Naive B cell (primary cell): ENCODE data around the gene DONSON. TPM values are rescaled to one million over a fixed set of nuclear protein-coding genes. Genes with fewer than 3 reads are reported as not detected.

Experiments used
- ATAC-seq, 2 donors: fragments of 150-1000 bp; cut with Tn5 transposase; 2 replicates each; pipeline ENCODE4 v1.10.0; 2021; ENCODE audit warnings: low read depth in 2 of 2, mild to moderate bottlenecking in 2 of 2, moderate library complexity in 2 of 2
- DNase-seq: peaks from one replicate; pipeline ENCODE4 v3.0.0; 2022
- H3K27ac Mint-ChIP-seq, 6 donors: one replicate each; pipeline ENCODE4 v1.8.0; 2020 to 2022; ENCODE audit warnings: mild to moderate bottlenecking in 6 of 6, mixed read lengths in 6 of 6, moderate library complexity in 5 of 6, inconsistent platforms in 2 of 6
- H3K27me3 Mint-ChIP-seq, 3 donors: one replicate each; pipeline ENCODE4 v1.8.0; 2021 to 2022; ENCODE audit warnings: mixed read lengths in 3 of 3, mild to moderate bottlenecking in 1 of 3
- H3K36me3 Mint-ChIP-seq, 2 donors: one replicate each; pipeline ENCODE4 v1.8.0; 2020 to 2022; ENCODE audit warnings: mixed read lengths in 2 of 2, inconsistent platforms in 1 of 2, mild to moderate bottlenecking in 1 of 2
- H3K4me1 Mint-ChIP-seq, 3 donors: one replicate each; pipeline ENCODE4 v1.8.0; 2020 to 2022; ENCODE audit warnings: mixed read lengths in 3 of 3, inconsistent platforms in 1 of 3, mild to moderate bottlenecking in 1 of 3, moderate library complexity in 1 of 3
- H3K4me3 Mint-ChIP-seq, 8 donors: one replicate each; pipeline ENCODE4 v1.8.0; 2020 to 2022; ENCODE audit warnings: mild to moderate bottlenecking in 8 of 8, mixed read lengths in 8 of 8, moderate library complexity in 8 of 8, inconsistent platforms in 2 of 8
- H3K9me3 Mint-ChIP-seq, 7 donors: one replicate each; pipeline ENCODE4 v1.8.0; 2020 to 2022; ENCODE audit warnings: mixed read lengths in 7 of 7, mild to moderate bottlenecking in 5 of 7, inconsistent platforms in 2 of 7, moderate library complexity in 1 of 7
- polyA plus RNA-seq, 6 donors: library from polyadenylated mRNA; unstranded; fragments of 300-500 nt; fragmentation: Illumina TruSeq; gene quantifications; one replicate each; pipeline ENCODE4 v1.2.3, GENCODE V29; 2021; ENCODE audit warnings: low read depth in 6 of 6

DONSON gene
- polyA plus RNA-seq, 6 donors from 2014 or later = 1.2 to 2.4 (median 2.1) TPM; not detected in 1

GRCh38 chr21:33542640-33543504 is 45.6 kb downstream of the DONSON start, which contains the start of gene SON:
SON (plus strand) TSS chr21:33543038; CDS start chr21:33543093, 55 bp downstream.
- Mint-ChIP-seq H3K4me1 (peaks cover 23 to 49% (median 46%) of the 10 kb centered on the region in 3 donors), H3K36me3 (peaks cover 0 to 14% of the 10 kb centered on the region in 2 donors), H3K27ac (peak within 1 kb of the TSS; percentile 98 to 100 (median 100)), H3K9me3 (no peaks in the 10 kb centered on the region), H3K27me3 (no peaks in the 10 kb centered on the region), H3K4me3 (peak within 1 kb of the TSS; percentile 91 to 100 (median 99))
- DNase-seq (peak; percentile 98), ATAC-seq (peak; percentile 82 to 86)

GRCh38 chr21:33541756-33542639 is 46.5 kb downstream of the DONSON start, which contains the start of gene GART:
GART (minus strand) TSS chr21:33542117; CDS start chr21:33539315, 2,802 bp downstream.
- peak within 1 kb of the TSS; percentile 91 to 100 (median 99) for H3K4me3 Mint-ChIP-seq
- H3K36me3 Mint-ChIP-seq = peaks cover 7 to 23% of the 10 kb centered on the region in 2 donors
- no peaks in the 10 kb centered on the region for H3K27me3 Mint-ChIP-seq
- H3K27ac Mint-ChIP-seq = peak within 1 kb of the TSS; percentile 98 to 100 (median 100)
- ATAC-seq (peak; percentile 60 to 64), DNase-seq (peak; percentile 88)
- peaks cover 29 to 52% (median 49%) of the 10 kb centered on the region in 3 donors for H3K4me1 Mint-ChIP-seq
- no peaks in the 10 kb centered on the region for H3K9me3 Mint-ChIP-seq

GRCh38 chr21:33541105-33541711 is 47.3 kb downstream of the DONSON start:
- ATAC-seq (no peak), DNase-seq (no peak)
- peaks cover 9 to 26% of the 10 kb centered on the region in 2 donors for H3K36me3 Mint-ChIP-seq
- no peaks in the 10 kb centered on the region for H3K27me3 Mint-ChIP-seq
- H3K27ac Mint-ChIP-seq = peak overlapping the region; percentile 98 to 100 (median 100)
- peak overlapping the region; percentile 91 to 100 (median 99) for H3K4me3 Mint-ChIP-seq
- H3K9me3 Mint-ChIP-seq = no peaks in the 10 kb centered on the region
- peaks cover 29 to 52% (median 44%) of the 10 kb centered on the region in 3 donors for H3K4me1 Mint-ChIP-seq

GRCh38 chr21:33540711-33541104 is 47.8 kb downstream of the DONSON start:
- peak overlapping the region in 5 of 6 donors; percentile 14 to 98 (median 86) for H3K27ac Mint-ChIP-seq

GRCh38 chr21:33539616-33540015 is 48.9 kb downstream of the DONSON start:
- Mint-ChIP-seq H3K4me1 (peaks cover 26 to 47% (median 30%) of the 10 kb centered on the region in 3 donors), H3K9me3 (no peaks in the 10 kb centered on the region), H3K27ac (no peak overlapping the region), H3K36me3 (peaks cover 9 to 26% of the 10 kb centered on the region in 2 donors), H3K27me3 (no peaks in the 10 kb centered on the region), H3K4me3 (peak overlapping the region in 1 of 8 donors; percentile 97)
- DNase-seq (no peak), ATAC-seq (no peak)

More at GRCh38 chr21:33540711-33541104, 47.8 kb downstream of the DONSON start:
- DNase-seq = no peak
- H3K9me3 Mint-ChIP-seq = no peaks in the 10 kb centered on the region
- H3K27me3 Mint-ChIP-seq = no peaks in the 10 kb centered on the region
- peaks cover 26 to 52% (median 39%) of the 10 kb centered on the region in 3 donors for H3K4me1 Mint-ChIP-seq
- peak overlapping the region; percentile 63 to 99 (median 88) for H3K4me3 Mint-ChIP-seq
- H3K36me3 Mint-ChIP-seq = peaks cover 9 to 26% of the 10 kb centered on the region in 2 donors
- no peak for ATAC-seq

GRCh38 chr21:33537212-33537611 is 51.3 kb downstream of the DONSON start:
- Mint-ChIP-seq H3K27me3 (no peaks in the 10 kb centered on the region), H3K4me3 (peak overlapping the region in 1 of 8 donors; percentile 0), H3K27ac (peak overlapping the region in 1 of 6 donors; percentile 9), H3K9me3 (no peaks in the 10 kb centered on the region), H3K36me3 (peaks cover 17 to 19% of the 10 kb centered on the region in 2 donors), H3K4me1 (peaks cover 17 to 28% (median 18%) of the 10 kb centered on the region in 3 donors)
- no peak for DNase-seq
- ATAC-seq = no peak

- no peak overlapping the region for H3K27ac Mint-ChIP-seq
- peaks cover 0 to 8% (median under 1%) of the 10 kb centered on the region in 3 donors for H3K4me1 Mint-ChIP-seq
- DNase-seq (no peak), ATAC-seq (no peak)
- H3K27me3 Mint-ChIP-seq = no peaks in the 10 kb centered on the region
- H3K36me3 Mint-ChIP-seq = peaks cover 32 to 34% of the 10 kb centered on the region in 2 donors
- H3K9me3 Mint-ChIP-seq = no peaks in the 10 kb centered on the region
- H3K4me3 Mint-ChIP-seq = no peak overlapping the region
These were observed 57.5 kb downstream of the DONSON start for GRCh38 chr21:33531007-33531406.

Other genes with a start within 250 kb of the DONSON start
- gene IFNGR2, start 185.3 kb downstream of the DONSON start, polyA plus RNA-seq = 100 to 1,000 TPM; 120 to 177 (median 144) TPM
- 10 to 100 TPM; 35.5 to 46.2 (median 40.6) TPM for gene TMEM50B, start 108.7 kb downstream of the DONSON start, polyA plus RNA-seq
- gene DNAJC28, start 97.0 kb downstream of the DONSON start, polyA plus RNA-seq = 1 to 10 TPM in 2 of 6 donors, under 1 TPM in 3, not detected in 1; 0.38 to 1.6 (median 0.93) TPM
- 10 to 100 TPM; 24.8 to 38.4 (median 32.2) TPM for gene GART, start 46.6 kb downstream of the DONSON start, polyA plus RNA-seq
- 100 to 1,000 TPM; 411 to 679 (median 522) TPM for gene SON, start 45.6 kb downstream of the DONSON start, polyA plus RNA-seq
- 10 to 100 TPM; 28.5 to 44.4 (median 34.9) TPM for gene CRYZL1, start 53.1 kb upstream of the DONSON start, polyA plus RNA-seq
- 1 to 10 TPM in 2 of 6 donors, under 1 TPM in 3, not detected in 1; 0.12 to 1.4 (median 0.60) TPM for gene ITSN1, start 53.8 kb upstream of the DONSON start, polyA plus RNA-seq